GM23338 (cell line): Measurements from ENCODE around the gene KLF1. TPM values are rescaled to one million over a fixed set of nuclear protein-coding genes. Genes with fewer than 3 reads are reported as not detected.
"Not testable (repeated sequence)": the region's sequence is repeated elsewhere in the genome, so short reads cannot be mapped to it uniquely, and the experiment has no call there.

Experiments used
- ATAC-seq: fragments of 200-7000 bp; cut with Tn5 transposase; 3 replicates; pipeline ENCODE4 v1.9.1; 2020
- DNase-seq: peaks from one replicate; pipeline ENCODE4 v3.0.0-alpha.2; 2015; ENCODE audit warnings: low spot score
- H2AFZ ChIP-seq: fragments of 200-600 bp; sonication (generic); 2 replicates; pipeline ENCODE4 v1.8.0; 2016; ENCODE audit warnings: antibody characterized with exemption, mild to moderate bottlenecking, moderate library complexity
- H3F3A ChIP-seq: fragments of 200-600 bp; sonication (generic); replicated peaks from 2 replicates; pipeline ENCODE4 v1.8.0; 2017; ENCODE audit warnings: antibody characterized with exemption, mixed run types, low read depth
- H3K27ac ChIP-seq: fragments of 200-600 bp; sonication (generic); 2 replicates; pipeline ENCODE4 v1.6.1; 2016; ENCODE audit warnings: low read depth
- H3K27me3 ChIP-seq: fragments of 200-600 bp; sonication (generic); 2 replicates; pipeline ENCODE4 v1.8.0; 2016; ENCODE audit warnings: mild to moderate bottlenecking, mixed run types, moderate library complexity; ENCODE audit not compliant: insufficient read depth
- H3K36me3 ChIP-seq: fragments of 200-600 bp; sonication (generic); 2 replicates; pipeline ENCODE4 v1.8.0; 2016; ENCODE audit warnings: mild to moderate bottlenecking; ENCODE audit not compliant: insufficient read depth
- H3K4me1 ChIP-seq: fragments of 200-600 bp; sonication (generic); 2 replicates; pipeline ENCODE4 v1.8.0; 2016; ENCODE audit warnings: mild to moderate bottlenecking, moderate library complexity; ENCODE audit not compliant: insufficient read depth
- H3K4me2 ChIP-seq: fragments of 200-600 bp; sonication (generic); 2 replicates; pipeline ENCODE4 v1.7.1; 2017; ENCODE audit warnings: mixed run types
- H3K4me3 ChIP-seq: fragments of 200-600 bp; sonication (generic); 2 replicates; pipeline ENCODE4 v1.6.1; 2016; ENCODE audit warnings: mixed run types
- H3K79me2 ChIP-seq: fragments of 200-600 bp; sonication (generic); replicated peaks from 2 replicates; pipeline ENCODE4 v1.8.0; 2017; ENCODE audit warnings: mild to moderate bottlenecking; ENCODE audit not compliant: insufficient read depth
- H3K9me2 ChIP-seq: fragments of 200-600 bp; sonication (generic); 2 replicates; pipeline ENCODE4 v1.8.0; 2017; ENCODE audit not compliant: insufficient read depth
- H4K20me1 ChIP-seq: fragments of 200-600 bp; sonication (generic); replicated peaks from 2 replicates; pipeline ENCODE4 v1.8.0; 2017; ENCODE audit warnings: mild to moderate bottlenecking; ENCODE audit not compliant: insufficient read depth
- H3K27ac Mint-ChIP-seq: 2 replicates; pipeline ENCODE4 v1.8.0; 2020; ENCODE audit warnings: inconsistent platforms, mild to moderate bottlenecking, moderate library complexity, mixed read lengths
- H3K27me3 Mint-ChIP-seq: 3 replicates; pipeline ENCODE4 v1.8.0; 2022; ENCODE audit warnings: low read depth, mild to moderate bottlenecking, moderate library complexity, mixed read lengths, inconsistent platforms; ENCODE audit not compliant: insufficient read depth, poor library complexity
- H3K36me3 Mint-ChIP-seq: 3 replicates; pipeline ENCODE4 v1.8.0; 2021; ENCODE audit warnings: low read depth, mild to moderate bottlenecking, inconsistent platforms, moderate library complexity, mixed read lengths
- H3K4me1 Mint-ChIP-seq: 3 replicates; pipeline ENCODE4 v1.8.0; 2020; ENCODE audit warnings: mild to moderate bottlenecking, inconsistent platforms, mixed read lengths
- H3K4me3 Mint-ChIP-seq: 3 replicates; pipeline ENCODE4 v1.8.0; 2021; ENCODE audit warnings: moderate library complexity, mild to moderate bottlenecking, inconsistent platforms, mixed read lengths
- H3K9me3 Mint-ChIP-seq: 3 replicates; pipeline ENCODE4 v1.8.0; 2020; ENCODE audit warnings: moderate library complexity, mild to moderate bottlenecking, inconsistent platforms, mixed read lengths
- CREB1 ChIP-seq: fragments of 250-450 bp; sonication (Bioruptor Pico); IDR thresholded peaks from 2 replicates; pipeline ENCODE4 v1.5.0; 2020; ENCODE audit warnings: low read depth, mild to moderate bottlenecking, moderate library complexity
- CTCF ChIP-seq, 2 experiments: fragments of 200-600 bp in 1 of 2; sonication (generic) in 1 of 2; conservative IDR thresholded peaks; 2 replicates each; pipeline versions ENCODE4 v1.5.1 to v1.6.1; 2016 to 2017; ENCODE audit warnings: antibody characterized with exemption in 2 of 2, low read depth in 2 of 2, mild to moderate bottlenecking in 2 of 2, moderate library complexity in 1 of 2
- ETS1 ChIP-seq: IDR thresholded peaks from 2 replicates; pipeline ENCODE4 v1.6.1; 2016; ENCODE audit warnings: antibody characterized with exemption
- EZH2phosphoT487 ChIP-seq: fragments of 200-600 bp; sonication (generic); IDR thresholded peaks from one replicate; pipeline ENCODE4 v1.8.1; 2018; ENCODE audit warnings: antibody characterized with exemption; ENCODE audit not compliant: unreplicated experiment
- JUNB ChIP-seq: IDR thresholded peaks from one replicate; pipeline ENCODE4 v1.6.1; 2016; ENCODE audit warnings: antibody characterized with exemption; ENCODE audit not compliant: unreplicated experiment
- POLR2AphosphoS5 ChIP-seq: IDR thresholded peaks from 2 replicates; pipeline ENCODE4 v1.6.1; 2016; ENCODE audit warnings: antibody characterized with exemption, low read depth
- ZNF462 ChIP-seq: fragments of 250-450 bp; sonication (Bioruptor Pico); IDR thresholded peaks from 2 replicates; pipeline ENCODE4 v1.5.0; 2020; ENCODE audit warnings: mild to moderate bottlenecking, moderate library complexity
- polyA plus RNA-seq: library from polyadenylated mRNA; unstranded; fragments of >200 nt; fragmentation: Nextera tagmentation; extraction: Ambion mirVana; gene quantifications from 2 replicates; pipeline ENCODE4 v1.2.1, GENCODE V29; 2016
- total RNA-seq: library from RNA; depleted of rRNA; stranded (reverse); fragments of >200 nt; shearing (Covaris generic); gene quantifications from 2 replicates; pipeline ENCODE4 v1.2.3, GENCODE V29; 2014

Gene KLF1
- total and polyA plus RNA-seq, 2 experiments from 2014 or later: 0.74 to 1.1 TPM

- TF ChIP-seq ZNF462 (CRISPR knock-in tag) (no peak), ETS1 (no peak)
Measured at GRCh38 chr19:12856653-12857052, 30.3 kb downstream of the KLF1 start (continued).

- Mint-ChIP-seq H3K27me3 (peaks cover 6% of the 10 kb centered on the region), H3K9me3 (no peaks in the 10 kb centered on the region), H3K36me3 (peaks cover 14% of the 10 kb centered on the region), H3K4me3 (peak overlapping the region; percentile 45; the same call in 2 of the 3 replicates), H3K4me1 (peaks cover 6% of the 10 kb centered on the region; the same call in 2 of the 3 replicates), H3K27ac (no peak overlapping the region)
- no peaks in the 10 kb centered on the region; the same call in 1 of the 2 replicates for H3K79me2 ChIP-seq
- no peaks in the 10 kb centered on the region for H3K36me3 ChIP-seq
- peak overlapping the region; percentile 96; the same call in 1 of the 2 replicates for H2AFZ ChIP-seq
- peak overlapping the region; percentile 57 for H3K4me3 ChIP-seq
- TF ChIP-seq CREB1 (CRISPR knock-in tag): 0 out of 2 replicates have a peak, but pooled peaks have one; percentile 36
- no peak for TF ChIP-seq JUNB
- TF ChIP-seq EZH2phosphoT487: no peak
- peak; percentile 89 to 99 for TF ChIP-seq CTCF (conservative IDR thresholded peaks at IDR 0.05; ENCODE audit: low read depth in 2 of 2)
- TF ChIP-seq ETS1: no peak
- TF ChIP-seq POLR2AphosphoS5: peak; percentile 29; the same call in 1 of the 2 replicates
- H3K4me2 ChIP-seq: peak overlapping the region; percentile 84
- H3K27me3 ChIP-seq: no peaks in the 10 kb centered on the region
- no peak overlapping the region for H3K27ac ChIP-seq
- H3F3A ChIP-seq: peaks cover 17% of the 10 kb centered on the region
- DNase-seq (peak; percentile 93), ATAC-seq (peak; percentile 99)
- H3K4me1 ChIP-seq: 0 out of 2 replicates have a peak, but pooled peaks cover 4% of the 10 kb centered on the region
- H3K9me2 ChIP-seq: no peaks in the 10 kb centered on the region
- peaks cover 4% of the 10 kb centered on the region; the same call in 1 of the 2 replicates for H4K20me1 ChIP-seq
Measured at GRCh38 chr19:12847159-12848139, 39.6 kb downstream of the KLF1 start.

- peaks cover 10% of the 10 kb centered on the region for H3K27me3 Mint-ChIP-seq
- H2AFZ ChIP-seq, H3K4me3 ChIP-seq, H3K4me1 ChIP-seq, H3K27me3 ChIP-seq, H3K36me3 ChIP-seq, H4K20me1 ChIP-seq, ATAC-seq, H3K27ac Mint-ChIP-seq, H3K4me2 ChIP-seq, H3K4me1 Mint-ChIP-seq, H3K9me3 Mint-ChIP-seq, H3K4me3 Mint-ChIP-seq, H3K79me2 ChIP-seq, H3K27ac ChIP-seq, DNase-seq, H3K9me2 ChIP-seq: not testable (repeated sequence)
- H3K36me3 Mint-ChIP-seq: peaks cover 18% of the 10 kb centered on the region
- H3F3A ChIP-seq: peaks cover 22% of the 10 kb centered on the region
Measured at GRCh38 chr19:12846613-12847012, 40.4 kb downstream of the KLF1 start.
